GM23248 (cell line): ENCODE measurements around the gene C1orf122. TPM values are rescaled to one million over a fixed set of nuclear protein-coding genes. Genes with fewer than 3 reads are reported as not detected.

ENCODE experiments used
- DNase-seq: peaks from one replicate; pipeline ENCODE4 v3.0.0-alpha.2; 2015
- H2AFZ ChIP-seq: fragments of 200-600 bp; sonication (generic); 2 replicates; pipeline ENCODE4 v1.6.1; 2016; ENCODE audit warnings: antibody characterized with exemption
- H3F3A ChIP-seq: fragments of 200-600 bp; sonication (generic); 2 replicates; pipeline ENCODE4 v1.6.1; 2016; ENCODE audit warnings: mild to moderate bottlenecking, antibody characterized with exemption, mixed run types; ENCODE audit not compliant: insufficient read depth
- H3K27ac ChIP-seq: fragments of 200-600 bp; sonication (generic); 2 replicates; pipeline ENCODE4 v1.5.1; 2016; ENCODE audit warnings: mild to moderate bottlenecking
- H3K27me3 ChIP-seq: fragments of 200-600 bp; sonication (generic); replicated peaks from 2 replicates; pipeline ENCODE4 v1.6.1; 2016; ENCODE audit warnings: mild to moderate bottlenecking; ENCODE audit not compliant: insufficient read depth
- H3K36me3 ChIP-seq: fragments of 200-600 bp; sonication (generic); 2 replicates; pipeline ENCODE4 v1.6.1; 2016; ENCODE audit warnings: low read depth, mild to moderate bottlenecking
- H3K4me1 ChIP-seq: fragments of 200-600 bp; sonication (generic); 2 replicates; pipeline ENCODE4 v1.6.1; 2016; ENCODE audit warnings: mild to moderate bottlenecking; ENCODE audit not compliant: insufficient read depth
- H3K4me2 ChIP-seq: fragments of 200-600 bp; sonication (generic); one replicate; pipeline ENCODE4 v1.6.1; 2016; ENCODE audit warnings: mild to moderate bottlenecking; ENCODE audit not compliant: unreplicated experiment
- H3K4me3 ChIP-seq: fragments of 200-600 bp; sonication (generic); 2 replicates; pipeline ENCODE4 v1.5.1; 2016; ENCODE audit warnings: mild to moderate bottlenecking
- H3K79me2 ChIP-seq: fragments of 200-600 bp; sonication (generic); 2 replicates; pipeline ENCODE4 v1.6.1; 2016; ENCODE audit warnings: mild to moderate bottlenecking; ENCODE audit not compliant: insufficient read depth
- H3K9ac ChIP-seq: fragments of 200-600 bp; sonication (generic); 2 replicates; pipeline ENCODE4 v1.6.1; 2016; ENCODE audit warnings: mild to moderate bottlenecking
- H3K9me2 ChIP-seq: fragments of 200-600 bp; sonication (generic); 2 replicates; pipeline ENCODE4 v1.6.1; 2016; ENCODE audit warnings: mixed run types, mild to moderate bottlenecking, moderate library complexity; ENCODE audit not compliant: insufficient read depth
- H3K9me3 ChIP-seq: fragments of 200-600 bp; sonication (generic); one replicate; pipeline ENCODE4 v1.6.1; 2017; ENCODE audit warnings: low read depth
- H4K20me1 ChIP-seq: fragments of 200-600 bp; sonication (generic); 2 replicates; pipeline ENCODE4 v1.6.0; 2016; ENCODE audit not compliant: insufficient read depth
- EZH2 ChIP-seq: fragments of 200-600 bp; sonication (generic); IDR thresholded peaks from 2 replicates; pipeline ENCODE4 v1.6.1; 2018; ENCODE audit warnings: antibody characterized with exemption, mild to moderate bottlenecking; ENCODE audit not compliant: insufficient read depth, poor library complexity, severe bottlenecking
- EZH2phosphoT487 ChIP-seq: fragments of 200-600 bp; sonication (generic); IDR thresholded peaks from 2 replicates; pipeline ENCODE4 v1.6.1; 2018; ENCODE audit warnings: antibody characterized with exemption, moderate library complexity, mild to moderate bottlenecking, low read depth; ENCODE audit not compliant: insufficient read depth
- WGBS, 2 experiments: methylation state at CpG; one replicate each; pipeline ENCODE4 v1.1.6; 2015 to 2017; ENCODE audit warnings: low lambda C conversion rate in 2 of 2, low coverage in 1 of 2; ENCODE audit errors: missing lambda C conversion rate in 2 of 2; 5-methylcytosine and 5-hydroxymethylcytosine counted together
- in situ Hi-C: fragments of 300-500 bp; cut with MboI; formaldehyde crosslinking; loops from 2 replicates; pipeline ENCODE4 v1.15.0; 2020
- polyA plus RNA-seq: library from polyadenylated mRNA; unstranded; fragments of >200 nt; fragmentation: Nextera tagmentation; extraction: Ambion mirVana; gene quantifications from 2 replicates; pipeline ENCODE4 v1.2.1, GENCODE V29; 2016
- total RNA-seq: library from RNA; depleted of rRNA; stranded (reverse); fragments of >200 nt; shearing (Covaris generic); gene quantifications from 2 replicates; pipeline ENCODE4 v1.2.3, GENCODE V29; 2014

The C1orf122 gene
- total and polyA plus RNA-seq, 2 experiments from 2014 or later = 103 to 110 TPM

DNA sequence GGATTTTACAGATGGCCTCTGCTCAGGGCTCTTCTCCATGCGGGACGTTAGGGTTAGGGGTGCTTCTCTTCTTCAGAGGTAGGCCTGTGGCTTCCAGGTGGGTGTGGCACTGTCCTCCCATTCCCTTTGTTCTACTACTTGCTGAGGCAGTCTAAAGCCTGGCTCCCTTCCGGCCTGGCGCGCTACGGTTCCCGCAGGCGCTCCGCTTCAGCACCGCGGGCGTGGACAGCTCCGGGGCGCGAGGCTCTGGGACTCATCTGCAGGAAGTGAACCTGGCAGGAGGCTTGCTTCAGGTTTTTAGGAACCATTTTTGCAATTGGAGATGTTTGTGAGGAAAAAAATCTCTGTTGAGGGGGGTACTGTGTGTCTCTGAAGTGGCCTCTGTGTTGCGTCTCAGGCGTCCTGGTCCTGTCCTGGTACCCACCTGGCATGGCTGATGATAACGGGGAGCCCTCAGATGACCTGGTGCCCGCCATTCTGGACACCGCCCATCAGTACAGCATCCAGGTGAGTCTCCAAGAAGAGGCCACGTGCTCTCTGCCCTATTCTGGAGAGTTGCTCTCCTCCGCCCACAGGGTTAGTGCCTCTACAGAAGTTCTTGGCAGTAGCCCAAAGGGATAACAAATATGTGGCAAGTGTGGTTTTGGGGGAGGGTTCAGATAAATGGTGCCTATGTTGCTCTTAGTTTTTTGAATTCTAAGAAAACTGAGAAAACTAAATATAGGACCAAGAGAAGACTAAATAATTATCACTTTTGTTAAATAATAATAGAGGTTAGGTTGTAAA lies 12.1 kb upstream of the C1orf122 start:
- no peak for TF ChIP-seq EZH2phosphoT487
- no peak for TF ChIP-seq EZH2
- Histone ChIP-seq H4K20me1 (no peaks in the 10 kb centered on the region), H3K4me1 (no peaks in the 10 kb centered on the region), H3K4me2 (no peak overlapping the region), H3K27ac (no peak overlapping the region), H3K9me2 (no peaks in the 10 kb centered on the region), H2AFZ (no peak overlapping the region), H3K79me2 (no peaks in the 10 kb centered on the region), H3K9ac (no peak overlapping the region), H3K36me3 (no peaks in the 10 kb centered on the region), H3F3A (no peaks in the 10 kb centered on the region), H3K4me3 (no peak overlapping the region), H3K27me3 (peaks cover 22% of the 10 kb centered on the region), H3K9me3 (no peaks in the 10 kb centered on the region)
- in situ Hi-C loops = no loop called here
- WGBS, 2 experiments = 30% methylated on average over 22 of the region's 22 CpGs
- peak; percentile 62 for DNase-seq

GRCh38 chr1:37797750-37798345 lies 9.7 kb upstream of the C1orf122 start:
- H2AFZ ChIP-seq = no peak overlapping the region
- H3K79me2 ChIP-seq = no peaks in the 10 kb centered on the region
- no peak for TF ChIP-seq EZH2phosphoT487
- no peak for TF ChIP-seq EZH2
- peaks cover 14% of the 10 kb centered on the region for H3F3A ChIP-seq
- 87 to 94% methylated on average over 3 of the region's 3 CpGs for WGBS, 2 experiments
- no peak overlapping the region for H3K4me2 ChIP-seq
- H3K36me3 ChIP-seq = peaks cover 12% of the 10 kb centered on the region
- H3K4me3 ChIP-seq = no peak overlapping the region
- H4K20me1 ChIP-seq = no peaks in the 10 kb centered on the region
- in situ Hi-C loops = no loop called here
- 0 out of 2 replicates have a peak, but pooled peaks cover 5% of the 10 kb centered on the region for H3K27me3 ChIP-seq
- H3K27ac ChIP-seq = no peak overlapping the region
- H3K4me1 ChIP-seq = no peaks in the 10 kb centered on the region
- H3K9ac ChIP-seq = no peak overlapping the region
- no peaks in the 10 kb centered on the region for H3K9me2 ChIP-seq
- H3K9me3 ChIP-seq = no peaks in the 10 kb centered on the region
- DNase-seq = peak; percentile 51

DNA sequence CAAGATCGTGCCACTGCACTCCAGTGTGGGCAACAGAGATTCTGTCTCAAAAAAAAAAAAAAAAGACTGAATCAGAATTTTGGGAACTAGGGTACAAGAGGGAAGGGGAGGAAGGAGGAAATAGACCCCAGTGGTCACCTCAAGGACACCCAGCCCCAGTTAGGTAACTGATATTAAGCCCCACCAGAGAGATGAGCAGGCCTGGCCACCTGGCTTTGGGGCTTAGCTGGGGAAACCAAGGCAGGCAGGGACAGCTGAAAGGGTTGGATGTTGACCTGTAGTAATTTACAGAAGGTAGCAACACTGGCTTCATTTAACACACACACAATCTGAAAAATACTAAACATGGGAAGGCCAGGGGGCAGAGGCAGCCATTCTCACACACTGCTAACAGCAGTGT lies 5.2 kb upstream of the C1orf122 start:
- Histone ChIP-seq H4K20me1 (no peaks in the 10 kb centered on the region), H3K9me3 (no peaks in the 10 kb centered on the region), H3K9me2 (no peaks in the 10 kb centered on the region), H3K4me2 (no peak overlapping the region), H3F3A (peaks cover 23% of the 10 kb centered on the region), H3K9ac (no peak overlapping the region), H2AFZ (no peak overlapping the region), H3K27me3 (no peaks in the 10 kb centered on the region), H3K4me1 (peaks cover 7% of the 10 kb centered on the region; the same call in 1 of the 2 replicates), H3K79me2 (peaks cover 25% of the 10 kb centered on the region), H3K36me3 (peaks cover 50% of the 10 kb centered on the region), H3K4me3 (no peak overlapping the region), H3K27ac (no peak overlapping the region)
- TF ChIP-seq EZH2 (no peak), EZH2phosphoT487 (no peak)
- in situ Hi-C loops = no loop called here
- DNase-seq = no peak
- 96 to 100% methylated on average over 1 of the region's 1 CpG for WGBS, 2 experiments

GRCh38 chr1:37807220-37807554 lies 403 bp upstream of the C1orf122 start:
- peak overlapping the region; percentile 43; the same call in 1 of the 2 replicates for H2AFZ ChIP-seq
- no peaks in the 10 kb centered on the region for H3K9me2 ChIP-seq
- H3K9me3 ChIP-seq = no peaks in the 10 kb centered on the region
- in situ Hi-C loops = no loop called here
- peak; percentile 54 for DNase-seq
- H3K27ac ChIP-seq = peak overlapping the region; percentile 80
- 2 to 3% methylated on average over 9 of the region's 9 CpGs for WGBS, 2 experiments
- H3K4me3 ChIP-seq = peak overlapping the region; percentile 96
- H3K4me2 ChIP-seq = peak overlapping the region; percentile 82
- peaks cover 45% of the 10 kb centered on the region for H3K36me3 ChIP-seq
- H4K20me1 ChIP-seq = no peaks in the 10 kb centered on the region
- no peaks in the 10 kb centered on the region for H3K27me3 ChIP-seq
- H3K79me2 ChIP-seq = peaks cover 62% of the 10 kb centered on the region
- H3K9ac ChIP-seq = peak overlapping the region; percentile 88
- peaks cover 26% of the 10 kb centered on the region for H3K4me1 ChIP-seq
- TF ChIP-seq EZH2phosphoT487 (no peak), EZH2 (no peak)
- H3F3A ChIP-seq = peaks cover 37% of the 10 kb centered on the region
